ENCODE results near the gene WIPF1.

- TF ChIP-seq CTCF (IDR thresholded peaks at IDR 0.05) (no peak), POLR2AphosphoS5 (IDR thresholded peaks at IDR 0.05; ENCODE audit: insufficient read depth in 1 of 2, low read depth in 1 of 2) (no peak)
These were observed 19.5 kb upstream of the WIPF1 start for GRCh38 chr2:174617120-174617519.
